ENCODE measurements around the gene GTF2F1.
"Not testable (repeated sequence)": the region's sequence is repeated elsewhere in the genome, so short reads cannot be mapped to it uniquely, and the experiment has no call there.

GTF2F1 gene

DNA sequence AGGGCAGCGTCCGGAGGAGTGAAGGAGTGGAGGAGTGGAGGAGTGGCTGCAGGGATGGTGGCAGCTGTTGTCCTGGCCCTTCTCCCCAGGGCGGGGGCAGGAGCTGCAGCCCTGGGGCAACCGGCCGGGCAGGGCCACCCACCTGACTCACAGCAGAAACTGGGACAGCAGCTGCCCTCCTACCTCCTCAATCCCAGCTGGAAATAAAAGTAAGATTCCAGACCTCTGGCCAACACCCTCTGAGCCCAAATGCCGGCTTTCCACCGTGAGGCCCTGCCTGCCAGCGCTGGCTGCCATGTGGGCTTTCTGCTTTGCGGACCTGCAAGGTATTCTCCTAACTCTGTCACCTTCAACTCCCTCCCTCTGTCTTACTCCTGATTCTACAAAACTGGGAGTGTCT, 35.0 kb downstream of the GTF2F1 start:
- Histone ChIP-seq H3K27me3 (ENCODE audit: insufficient read depth, poor library complexity, severe bottlenecking) (no peaks in the 10 kb centered on the region), H3K4me3 (replicated peaks; ENCODE audit: insufficient read depth, low read length) (no peak overlapping the region), H3K27ac (replicated peaks) (no peak overlapping the region)
- no peak for TF ChIP-seq GABPA (IDR thresholded peaks at IDR 0.05; ENCODE audit: low read depth)
- TF ChIP-seq POLR2AphosphoS5 (IDR thresholded peaks at IDR 0.05; ENCODE audit: low read depth): no peak
- TF ChIP-seq, protein P1, sequence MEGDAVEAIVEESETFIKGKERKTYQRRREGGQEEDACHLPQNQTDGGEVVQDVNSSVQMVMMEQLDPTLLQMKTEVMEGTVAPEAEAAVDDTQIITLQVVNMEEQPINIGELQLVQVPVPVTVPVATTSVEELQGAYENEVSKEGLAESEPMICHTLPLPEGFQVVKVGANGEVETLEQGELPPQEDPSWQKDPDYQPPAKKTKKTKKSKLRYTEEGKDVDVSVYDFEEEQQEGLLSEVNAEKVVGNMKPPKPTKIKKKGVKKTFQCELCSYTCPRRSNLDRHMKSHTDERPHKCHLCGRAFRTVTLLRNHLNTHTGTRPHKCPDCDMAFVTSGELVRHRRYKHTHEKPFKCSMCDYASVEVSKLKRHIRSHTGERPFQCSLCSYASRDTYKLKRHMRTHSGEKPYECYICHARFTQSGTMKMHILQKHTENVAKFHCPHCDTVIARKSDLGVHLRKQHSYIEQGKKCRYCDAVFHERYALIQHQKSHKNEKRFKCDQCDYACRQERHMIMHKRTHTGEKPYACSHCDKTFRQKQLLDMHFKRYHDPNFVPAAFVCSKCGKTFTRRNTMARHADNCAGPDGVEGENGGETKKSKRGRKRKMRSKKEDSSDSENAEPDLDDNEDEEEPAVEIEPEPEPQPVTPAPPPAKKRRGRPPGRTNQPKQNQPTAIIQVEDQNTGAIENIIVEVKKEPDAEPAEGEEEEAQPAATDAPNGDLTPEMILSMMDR (IDR thresholded peaks at IDR 0.05; ENCODE audit: insufficient read depth, low read length): no peak
- TF ChIP-seq REST (IDR thresholded peaks at IDR 0.05; ENCODE audit: insufficient replicate concordance, low read depth): no peak
- TF ChIP-seq SPI1 (IDR thresholded peaks at IDR 0.05; ENCODE audit: borderline replicate concordance, low read depth): no peak
- DNase-seq (ENCODE audit: low read depth in 1 of 2, low spot score in 1 of 2): no peak

GRCh38 chr19:6357174-6357573, 35.8 kb downstream of the GTF2F1 start:
- TF ChIP-seq SPI1 (IDR thresholded peaks at IDR 0.05; ENCODE audit: borderline replicate concordance, low read depth) (no peak), GABPA (IDR thresholded peaks at IDR 0.05; ENCODE audit: low read depth) (no peak)
- TF ChIP-seq, protein P1 (IDR thresholded peaks at IDR 0.05; ENCODE audit: insufficient read depth, low read length): no peak
- Histone ChIP-seq H3K27me3 (ENCODE audit: insufficient read depth, poor library complexity, severe bottlenecking) (no peaks in the 10 kb centered on the region), H3K4me3 (replicated peaks; ENCODE audit: insufficient read depth, low read length) (no peak overlapping the region), H3K27ac (replicated peaks) (no peak overlapping the region)
- no peak for DNase-seq (ENCODE audit: low read depth in 1 of 2, low spot score in 1 of 2)

GRCh38 chr19:6355321-6356040, 37.5 kb downstream of the GTF2F1 start:
- DNase-seq (ENCODE audit: low read depth in 1 of 2, low spot score in 1 of 2); H3K27me3 ChIP-seq (ENCODE audit: insufficient read depth, poor library complexity, severe bottlenecking); H3K27ac ChIP-seq (replicated peaks); H3K4me3 ChIP-seq (replicated peaks; ENCODE audit: insufficient read depth, low read length): not testable (repeated sequence)

GRCh38 chr19:6354098-6354674, 38.8 kb downstream of the GTF2F1 start:
- Histone ChIP-seq H3K4me3 (replicated peaks; ENCODE audit: insufficient read depth, low read length) (no peak overlapping the region), H3K27me3 (ENCODE audit: insufficient read depth, poor library complexity, severe bottlenecking) (no peaks in the 10 kb centered on the region), H3K27ac (replicated peaks) (no peak overlapping the region)
- DNase-seq (ENCODE audit: low read depth in 1 of 2, low spot score in 1 of 2): no peak
- TF ChIP-seq, protein P1 (IDR thresholded peaks at IDR 0.05; ENCODE audit: insufficient read depth, low read length): no peak
- TF ChIP-seq REST (IDR thresholded peaks at IDR 0.05; ENCODE audit: insufficient replicate concordance, low read depth) (no peak), POLR2AphosphoS5 (IDR thresholded peaks at IDR 0.05; ENCODE audit: low read depth) (no peak), GABPA (IDR thresholded peaks at IDR 0.05; ENCODE audit: low read depth) (no peak), SPI1 (IDR thresholded peaks at IDR 0.05; ENCODE audit: borderline replicate concordance, low read depth) (no peak)
